HEK293 (cell line): ENCODE results near the gene EID2.
A peak's percentile ranks its signal among the peaks of the same experiment; 100 is the strongest.

ENCODE experiments used
- ATF2 ChIP-seq: fragments of 450-650 bp; formaldehyde crosslinking; IDR thresholded peaks from 2 replicates; pipeline ENCODE4 v1.5.1; 2016; ENCODE audit warnings: missing biosample characterization, missing genetic modification characterization, low read depth
- HOXA7 ChIP-seq: sonication (generic); formaldehyde crosslinking; IDR thresholded peaks from 2 replicates; pipeline ENCODE4 v1.8.1; 2022; ENCODE audit warnings: missing genetic modification reagents, borderline replicate concordance
- IKZF3 ChIP-seq: fragments of 450-650 bp; IDR thresholded peaks from 2 replicates; pipeline ENCODE4 v1.5.0; 2018; ENCODE audit warnings: missing biosample characterization, mild to moderate bottlenecking, missing genetic modification characterization, moderate library complexity
- KLF16 ChIP-seq: fragments of 450-650 bp; formaldehyde crosslinking; IDR thresholded peaks from 2 replicates; pipeline ENCODE4 v1.5.1; 2017; ENCODE audit warnings: missing biosample characterization, missing genetic modification characterization
- KLF9 ChIP-seq: fragments of 450-650 bp; formaldehyde crosslinking; IDR thresholded peaks from 2 replicates; pipeline ENCODE4 v1.5.1; 2016; ENCODE audit warnings: missing biosample characterization, missing genetic modification characterization, low read depth
- MZF1 ChIP-seq: fragments of 450-650 bp; formaldehyde crosslinking; IDR thresholded peaks from 2 replicates; pipeline ENCODE4 v1.5.1; 2017; ENCODE audit warnings: missing biosample characterization, missing genetic modification characterization, borderline replicate concordance
- PRDM4 ChIP-seq: fragments of 450-650 bp; formaldehyde crosslinking; IDR thresholded peaks from 2 replicates; pipeline ENCODE4 v1.5.1; 2017; ENCODE audit warnings: missing biosample characterization, missing genetic modification characterization
- TRIM28 ChIP-seq: IDR thresholded peaks from 2 replicates; pipeline ENCODE4 v1.6.1; 2011; ENCODE audit warnings: low read length, control low read depth, borderline replicate concordance
- TSHZ1 ChIP-seq: fragments of 450-650 bp; formaldehyde crosslinking; IDR thresholded peaks from 2 replicates; pipeline ENCODE4 v1.5.1; 2016; ENCODE audit warnings: missing biosample characterization, missing genetic modification characterization, borderline replicate concordance
- YY2 ChIP-seq: fragments of 450-650 bp; formaldehyde crosslinking; IDR thresholded peaks from 2 replicates; pipeline ENCODE4 v1.5.1; 2016; ENCODE audit warnings: missing biosample characterization, missing genetic modification characterization
- ZFP3 ChIP-seq: fragments of 450-650 bp; formaldehyde crosslinking; IDR thresholded peaks from 2 replicates; pipeline ENCODE4 v1.5.1; 2016; ENCODE audit warnings: low read depth, missing biosample characterization, missing genetic modification characterization
- ZIC2 ChIP-seq: fragments of 450-650 bp; formaldehyde crosslinking; IDR thresholded peaks from 2 replicates; pipeline ENCODE4 v1.5.1; 2016; ENCODE audit warnings: missing biosample characterization, missing genetic modification characterization
- ZNF169 ChIP-seq: fragments of 450-650 bp; formaldehyde crosslinking; IDR thresholded peaks from 2 replicates; pipeline ENCODE4 v1.5.1; 2016; ENCODE audit warnings: missing biosample characterization, missing genetic modification characterization
- ZNF18 ChIP-seq: fragments of 450-650 bp; formaldehyde crosslinking; IDR thresholded peaks from 2 replicates; pipeline ENCODE4 v1.5.1; 2016; ENCODE audit warnings: missing biosample characterization, missing genetic modification characterization
- ZNF221 ChIP-seq: fragments of 450-650 bp; formaldehyde crosslinking; IDR thresholded peaks from 2 replicates; pipeline ENCODE4 v1.5.1; 2017; ENCODE audit warnings: missing biosample characterization, missing genetic modification characterization, borderline replicate concordance
- ZNF335 ChIP-seq: fragments of 450-650 bp; formaldehyde crosslinking; conservative IDR thresholded peaks from 2 replicates; pipeline ENCODE4 v1.5.1; 2016; ENCODE audit warnings: missing biosample characterization, missing genetic modification characterization
- ZNF37A ChIP-seq: fragments of 450-650 bp; IDR thresholded peaks from 2 replicates; pipeline ENCODE4 v1.5.1; 2018; ENCODE audit warnings: missing biosample characterization, missing genetic modification characterization
- ZNF394 ChIP-seq: fragments of 450-650 bp; formaldehyde crosslinking; IDR thresholded peaks from 2 replicates; pipeline ENCODE4 v1.5.1; 2016; ENCODE audit warnings: missing biosample characterization, missing genetic modification characterization, mild to moderate bottlenecking, moderate library complexity, borderline replicate concordance
- ZNF404 ChIP-seq: fragments of 450-650 bp; formaldehyde crosslinking; IDR thresholded peaks from 2 replicates; pipeline ENCODE4 v1.5.1; 2017; ENCODE audit warnings: missing biosample characterization, missing genetic modification characterization
- ZNF433 ChIP-seq: fragments of 450-650 bp; formaldehyde crosslinking; IDR thresholded peaks from 2 replicates; pipeline ENCODE4 v1.5.1; 2016; ENCODE audit warnings: missing biosample characterization, missing genetic modification characterization, low read depth
- ZNF585B ChIP-seq: fragments of 450-650 bp; formaldehyde crosslinking; IDR thresholded peaks from 2 replicates; pipeline ENCODE4 v1.5.1; 2016; ENCODE audit warnings: missing biosample characterization, missing genetic modification characterization
- ZNF623 ChIP-seq: fragments of 450-650 bp; formaldehyde crosslinking; IDR thresholded peaks from 2 replicates; pipeline ENCODE4 v1.5.1; 2016; ENCODE audit warnings: missing biosample characterization, missing genetic modification characterization
- ZNF626 ChIP-seq: fragments of 450-650 bp; sonication (Bioruptor Pico); formaldehyde crosslinking; IDR thresholded peaks from 2 replicates; pipeline ENCODE4 v1.5.1; 2018; ENCODE audit warnings: missing biosample characterization, missing genetic modification characterization, inconsistent platforms
- ZNF629 ChIP-seq: fragments of 450-650 bp; formaldehyde crosslinking; IDR thresholded peaks from 2 replicates; pipeline ENCODE4 v1.5.1; 2017; ENCODE audit warnings: missing biosample characterization, missing genetic modification characterization
- ZNF645 ChIP-seq: fragments of 450-650 bp; formaldehyde crosslinking; IDR thresholded peaks from 2 replicates; pipeline ENCODE4; 2016; ENCODE audit warnings: missing biosample characterization, missing genetic modification characterization
- ZNF664 ChIP-seq: fragments of 450-650 bp; formaldehyde crosslinking; IDR thresholded peaks from 2 replicates; pipeline ENCODE4 v1.5.1; 2016; ENCODE audit warnings: missing biosample characterization, missing genetic modification characterization
- ZNF792 ChIP-seq: fragments of 450-650 bp; formaldehyde crosslinking; IDR thresholded peaks from 2 replicates; pipeline ENCODE4 v1.5.1; 2016; ENCODE audit warnings: missing biosample characterization, missing genetic modification characterization

Gene EID2

GRCh38 chr19:39497996-39498797, 41.8 kb downstream of the EID2 start (continued):
- no peak; the same call in 1 of the 2 replicates for TF ChIP-seq PRDM4 (tag by site-specific recombination)
- TF ChIP-seq ZNF404 (tag by site-specific recombination): no peak; the same call in 1 of the 2 replicates
- no peak for TF ChIP-seq ZNF664 (tag by site-specific recombination)
- TF ChIP-seq TSHZ1: peak; percentile 90; the same call in 1 of the 2 replicates
- peak; percentile 100 for TF ChIP-seq ZNF335 (tag by site-specific recombination)
- peak; percentile 84 for TF ChIP-seq ZNF792 (tag by site-specific recombination)
- peak; percentile 42; the same call in 1 of the 2 replicates for TF ChIP-seq TRIM28
- TF ChIP-seq IKZF3: no peak
- peak; percentile 79; the same call in 1 of the 2 replicates for TF ChIP-seq KLF9
- TF ChIP-seq ZNF169 (tag by site-specific recombination): no peak
- peak; percentile 36; the same call in 1 of the 2 replicates for TF ChIP-seq ATF2
- TF ChIP-seq ZNF585B (tag by site-specific recombination): no peak
- peak; percentile 33; the same call in 1 of the 2 replicates for TF ChIP-seq MZF1 (tag by site-specific recombination)
- TF ChIP-seq ZNF623 (tag by site-specific recombination): no peak
- peak; percentile 36; the same call in 1 of the 2 replicates for TF ChIP-seq ZNF394 (tag by site-specific recombination)
- TF ChIP-seq KLF16: peak; percentile 83
- TF ChIP-seq ZNF37A (tag by site-specific recombination): no peak
- TF ChIP-seq ZNF433 (tag by site-specific recombination): no peak
- no peak for TF ChIP-seq ZNF626 (tag by site-specific recombination)
- 0 out of 2 replicates have a peak, but pooled peaks have one; percentile 7 for TF ChIP-seq ZFP3 (tag by site-specific recombination)
- 0 out of 2 replicates have a peak, but pooled peaks have one; percentile 62 for TF ChIP-seq ZNF221 (tag by site-specific recombination)
- no peak; the same call in none of the 2 replicates for TF ChIP-seq YY2
- peak; percentile 73 for TF ChIP-seq ZNF629
- peak; percentile 90 for TF ChIP-seq ZNF18 (tag by site-specific recombination)
- no peak for TF ChIP-seq ZIC2
- no peak for TF ChIP-seq HOXA7 (CRISPR knock-in tag)
- TF ChIP-seq ZNF645 (tag by site-specific recombination): peak; percentile 21
